GM21447 (cell line): ENCODE results near the gene FCAR.
"Not testable (repeated sequence)": the region's sequence is repeated elsewhere in the genome, so short reads cannot be mapped to it uniquely, and the experiment has no call there.

Experiments used
- ATAC-seq: cut with Tn5 transposase; IDR thresholded peaks from one replicate; pipeline ENCODE4 v1.9.1; 2021; ENCODE audit not compliant: unreplicated experiment

FCAR gene

DNA sequence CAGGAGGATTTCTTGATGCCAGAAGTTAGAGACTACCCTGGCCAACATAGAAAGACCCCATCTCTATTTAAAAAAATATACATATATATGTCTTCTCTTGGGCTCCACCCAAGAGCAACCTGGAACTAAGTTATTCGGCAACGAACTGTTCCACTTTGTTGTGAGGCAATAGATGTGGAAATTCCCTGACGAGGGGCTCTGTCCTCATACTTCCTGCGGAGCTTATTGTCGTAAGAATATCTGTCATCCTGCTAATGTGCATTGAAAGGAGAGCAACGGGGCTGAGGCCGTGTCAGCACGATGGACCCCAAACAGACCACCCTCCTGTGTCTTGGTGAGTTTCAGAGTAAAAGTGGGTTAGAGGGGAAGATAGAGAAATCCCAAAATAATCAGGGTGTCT is at the start of gene FCAR:
Gene FCAR (plus strand): TSS at position 246 of the 400 bp plus-strand sequence. CDS start 55 bp downstream, at position 301.
- ATAC-seq: no peak

DNA sequence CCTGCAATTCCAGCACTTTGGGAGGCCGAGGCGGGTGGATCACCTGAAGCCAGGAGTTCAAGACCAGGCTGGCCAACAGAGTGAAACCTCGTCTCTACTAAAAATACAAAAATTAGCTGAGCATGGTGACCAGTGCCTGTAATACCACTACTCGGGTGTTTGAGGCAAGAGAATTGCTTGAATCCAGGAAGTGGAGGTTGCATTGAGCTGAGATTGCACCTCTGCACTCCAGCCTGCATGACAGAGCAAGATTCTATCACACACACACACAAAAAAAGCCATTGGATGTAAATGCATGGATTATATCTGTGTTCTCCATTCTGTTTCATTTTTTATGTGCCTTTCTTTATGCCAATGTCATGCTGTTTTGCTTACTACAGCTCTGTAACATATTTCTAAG is 49.6 kb upstream of the FCAR start:
- ATAC-seq: not testable (repeated sequence)

DNA sequence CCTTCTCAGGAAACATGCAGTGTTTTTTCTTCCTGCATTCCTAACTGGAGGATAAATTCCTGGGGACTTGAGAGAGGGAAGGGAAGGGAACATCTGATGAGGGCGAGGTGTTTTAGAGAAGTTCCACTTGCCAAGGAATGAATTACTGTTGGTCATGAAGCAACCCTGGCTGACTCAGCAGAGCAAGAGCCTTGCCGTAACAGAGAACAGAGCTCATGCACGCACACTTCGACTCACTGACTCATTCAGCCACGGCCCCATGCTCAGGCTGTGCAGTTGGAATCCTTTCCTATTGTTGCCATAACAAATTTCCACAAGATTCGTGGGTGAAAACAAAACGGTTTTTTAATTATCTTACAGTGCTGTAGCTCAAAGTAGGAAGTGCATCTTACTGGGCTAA is 48.7 kb upstream of the FCAR start:
- not testable (repeated sequence) for ATAC-seq

DNA sequence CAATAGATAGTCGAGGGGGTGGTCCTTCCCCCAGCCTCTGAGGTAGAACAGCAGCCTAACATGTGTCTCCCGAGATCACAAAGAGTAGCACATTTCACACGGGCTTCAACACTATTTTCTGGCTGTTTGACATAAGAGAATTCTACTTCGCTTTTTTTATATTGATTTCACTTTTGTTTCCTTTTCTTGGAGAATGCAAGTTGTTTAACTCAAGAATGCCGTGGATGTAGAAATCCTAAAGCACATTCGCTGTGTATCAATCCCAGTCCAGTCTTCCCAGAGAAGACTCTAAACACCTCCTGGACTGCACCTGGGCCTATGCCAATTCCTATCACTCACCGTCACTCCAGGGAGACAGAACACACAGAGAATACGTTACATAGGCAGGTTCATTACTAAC is 46.0 kb upstream of the FCAR start:
- ATAC-seq: not testable (repeated sequence)

DNA sequence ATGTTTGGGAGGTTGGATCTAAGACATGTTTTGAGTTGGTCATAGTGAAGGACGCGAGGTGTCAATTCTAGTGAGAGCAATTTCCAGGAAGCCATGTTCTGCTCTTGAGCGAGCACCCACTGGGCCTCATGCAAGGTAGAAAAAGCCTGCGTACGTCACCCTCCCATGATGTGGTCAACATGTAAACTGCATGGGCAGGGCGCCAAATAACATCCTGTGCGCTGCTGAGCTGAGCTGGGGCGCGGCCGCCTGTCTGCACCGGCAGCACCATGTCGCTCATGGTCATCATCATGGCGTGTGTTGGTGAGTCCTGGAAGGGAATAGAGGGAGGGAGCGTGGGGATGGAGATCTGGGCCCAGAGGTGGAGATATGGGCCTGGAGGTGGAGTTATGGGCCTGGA is 41.5 kb upstream of the FCAR start, which contains the start of gene KIR2DS4:
Gene KIR2DS4 (plus strand): TSS at position 181 of the 400 bp plus-strand sequence.
- not testable (repeated sequence) for ATAC-seq

DNA sequence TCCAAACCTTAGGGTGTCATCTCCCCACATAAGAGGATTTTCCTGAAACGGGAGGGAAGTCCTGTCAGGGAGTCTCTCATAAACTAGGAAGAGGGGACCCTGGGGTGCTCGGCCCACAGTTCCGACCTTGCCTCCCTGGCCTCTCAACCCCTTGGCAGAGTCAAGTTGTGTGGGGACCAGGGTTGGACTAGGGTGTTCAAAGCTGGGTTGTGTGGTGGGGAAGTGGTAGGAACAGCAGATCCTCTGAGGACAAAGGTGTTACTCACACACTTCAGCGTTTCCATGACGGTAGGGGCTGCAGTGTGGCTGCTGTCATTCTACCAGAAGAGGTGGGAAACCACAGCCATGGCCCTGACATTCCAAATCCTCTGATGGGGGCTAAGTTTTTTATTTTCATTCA is 38.9 kb upstream of the FCAR start:
- ATAC-seq: not testable (repeated sequence)

DNA sequence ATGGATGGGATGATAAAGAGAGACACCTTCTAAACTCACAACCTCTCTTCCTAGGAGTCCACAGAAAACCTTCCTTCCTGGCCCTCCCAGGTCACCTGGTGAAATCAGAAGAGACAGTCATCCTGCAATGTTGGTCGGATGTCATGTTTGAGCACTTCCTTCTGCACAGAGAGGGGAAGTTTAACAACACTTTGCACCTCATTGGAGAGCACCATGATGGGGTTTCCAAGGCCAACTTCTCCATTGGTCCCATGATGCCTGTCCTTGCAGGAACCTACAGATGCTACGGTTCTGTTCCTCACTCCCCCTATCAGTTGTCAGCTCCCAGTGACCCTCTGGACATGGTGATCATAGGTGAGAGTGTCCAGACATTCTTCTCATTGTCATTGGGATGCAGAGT is 36.5 kb upstream of the FCAR start:
- not testable (repeated sequence) for ATAC-seq

DNA sequence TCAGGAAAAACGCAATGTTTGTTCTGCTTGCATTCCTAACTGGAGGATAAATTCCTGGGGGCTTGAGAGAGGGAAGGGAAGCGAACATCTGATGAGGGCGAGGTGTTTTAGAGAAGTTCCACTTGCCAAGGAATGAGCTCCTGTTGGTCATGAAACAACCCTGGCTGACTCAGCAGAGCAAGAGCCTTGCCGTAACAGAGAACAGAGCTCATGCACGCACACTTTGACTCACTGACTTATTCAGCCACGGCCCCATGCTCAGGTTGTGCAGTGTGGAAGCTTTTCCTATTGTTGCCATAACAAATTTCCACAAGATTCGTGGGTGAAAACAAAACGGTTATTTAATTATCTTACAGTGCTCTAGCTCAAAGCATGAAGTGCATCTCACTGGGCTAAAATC is 30.9 kb upstream of the FCAR start:
- not testable (repeated sequence) for ATAC-seq

DNA sequence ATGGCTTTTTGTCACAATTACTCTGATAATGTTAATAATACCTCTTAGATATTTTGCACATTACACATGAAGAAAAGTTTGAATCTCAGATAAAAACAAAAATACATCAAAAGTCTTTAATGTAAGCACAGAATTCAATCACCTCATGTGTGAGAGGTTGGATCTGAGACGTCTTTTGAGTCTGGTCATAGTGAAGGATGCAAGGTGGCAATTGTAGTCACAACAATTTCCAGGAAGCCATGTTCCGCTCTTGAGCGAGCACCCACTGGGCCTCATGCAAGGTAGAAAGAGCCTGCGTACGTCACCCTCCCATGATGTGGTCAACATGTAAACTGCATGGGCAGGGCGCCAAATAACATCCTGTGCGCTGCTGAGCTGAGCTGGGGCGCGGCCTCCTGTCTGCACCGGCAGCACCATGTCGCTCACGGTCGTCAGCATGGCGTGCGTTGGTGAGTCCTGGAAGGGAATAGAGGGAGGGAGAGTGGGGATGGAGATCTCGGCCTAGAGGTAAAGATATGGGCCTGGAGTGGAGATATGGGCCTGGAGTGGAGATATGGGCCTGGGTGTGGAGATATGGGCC is 23.9 kb upstream of the FCAR start, which contains the start of gene KIR3DL2:
Gene KIR3DL2 (plus strand): TSS at position 383 of the 580 bp plus-strand sequence. CDS start 33 bp downstream, at position 416.
- ATAC-seq: not testable (repeated sequence)

DNA sequence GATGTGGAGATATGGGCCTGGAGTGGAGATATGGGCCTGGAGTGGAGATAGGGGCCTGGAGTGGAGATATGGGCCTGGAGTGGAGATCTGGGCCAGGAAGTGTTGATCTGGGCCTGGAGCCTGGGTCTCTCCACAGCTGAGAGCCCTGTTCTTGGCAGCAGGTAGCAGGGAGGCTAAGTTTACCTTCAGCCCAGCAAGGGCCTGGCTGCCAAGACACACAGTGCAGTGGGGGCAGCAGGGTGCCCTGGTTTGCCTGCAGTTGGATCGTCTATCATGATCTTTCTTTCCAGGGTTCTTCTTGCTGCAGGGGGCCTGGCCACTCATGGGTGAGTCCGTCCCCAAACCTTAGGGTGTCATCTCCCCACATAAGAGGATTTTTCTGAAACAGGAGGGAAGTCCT is 23.1 kb upstream of the FCAR start:
- ATAC-seq: no peak

DNA sequence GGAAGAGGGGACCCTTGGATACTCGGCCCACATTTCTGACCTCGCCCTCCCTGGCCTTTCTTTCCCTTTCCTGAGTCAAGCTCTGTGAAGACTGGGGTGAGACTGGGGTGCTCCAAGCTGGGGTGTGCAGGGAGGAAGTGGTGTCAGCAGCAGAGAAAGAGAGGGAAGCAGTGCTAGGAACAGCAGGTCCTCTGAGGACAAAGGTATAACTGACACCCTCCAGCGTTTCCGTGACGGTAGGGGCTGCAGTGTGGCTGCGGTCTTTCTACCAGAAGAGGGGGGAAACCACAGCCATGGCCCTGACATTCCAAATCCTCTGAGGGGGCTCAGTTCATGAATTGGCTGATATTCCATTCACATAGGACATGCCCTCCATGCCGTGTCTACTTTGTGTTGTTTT is 22.7 kb upstream of the FCAR start:
- ATAC-seq: no peak

DNA sequence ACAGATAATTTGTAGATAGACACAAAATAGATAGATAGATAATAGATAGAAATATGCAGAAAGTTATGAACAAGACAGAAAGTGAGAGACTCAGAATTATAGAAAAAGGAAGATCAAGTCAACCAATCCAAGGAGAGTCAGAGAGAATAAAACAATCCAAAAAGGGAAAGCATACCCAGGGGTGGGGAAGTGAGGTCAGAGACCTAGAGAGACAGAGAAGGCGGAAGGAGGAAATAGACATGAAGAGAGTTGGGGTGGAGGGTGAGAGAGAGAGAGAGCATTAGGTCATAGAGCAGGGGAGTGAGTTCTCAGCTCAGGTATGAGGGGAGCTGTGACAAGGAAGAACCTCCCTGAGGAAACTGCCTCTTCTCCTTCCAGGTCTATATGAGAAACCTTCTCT is 18.8 kb upstream of the FCAR start:
- ATAC-seq: not testable (repeated sequence)

DNA sequence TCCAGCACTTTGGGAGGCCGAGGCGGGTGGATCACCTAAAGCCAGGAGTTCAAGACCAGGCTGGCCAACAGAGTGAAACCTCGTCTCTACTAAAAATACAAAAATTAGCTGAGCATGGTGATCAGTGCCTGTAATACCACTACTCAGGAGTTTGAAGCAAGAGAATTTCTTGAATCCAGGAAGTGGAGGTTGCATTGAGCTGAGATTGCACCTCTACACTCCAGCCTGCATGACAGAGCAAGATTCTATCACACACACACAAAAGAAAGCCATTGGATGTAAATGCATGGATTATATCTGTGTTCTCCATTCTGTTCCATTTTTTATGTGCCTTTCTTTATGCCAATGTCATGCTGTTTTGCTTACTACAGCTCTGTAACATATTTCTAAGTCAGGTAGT is 15.6 kb upstream of the FCAR start:
- not testable (repeated sequence) for ATAC-seq

DNA sequence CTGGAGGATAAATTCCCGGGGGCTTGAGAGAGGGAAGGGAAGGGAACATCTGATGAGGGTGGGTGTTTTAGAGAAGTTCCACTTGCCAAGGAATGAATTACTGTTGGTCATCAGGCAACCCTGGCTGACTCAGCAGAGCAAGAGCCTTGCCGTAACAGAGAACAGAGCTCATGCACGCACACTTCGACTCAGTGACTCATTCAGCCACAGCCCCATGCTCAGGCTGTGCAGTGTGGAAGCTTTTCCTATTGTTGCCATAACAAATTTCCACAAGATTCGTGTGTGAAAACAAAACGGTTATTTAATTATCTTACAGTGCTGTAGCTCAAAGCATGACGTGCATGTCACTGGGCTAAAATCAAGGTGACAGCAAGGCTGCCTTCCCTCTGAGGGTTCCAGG is 14.6 kb upstream of the FCAR start:
- not testable (repeated sequence) for ATAC-seq

DNA sequence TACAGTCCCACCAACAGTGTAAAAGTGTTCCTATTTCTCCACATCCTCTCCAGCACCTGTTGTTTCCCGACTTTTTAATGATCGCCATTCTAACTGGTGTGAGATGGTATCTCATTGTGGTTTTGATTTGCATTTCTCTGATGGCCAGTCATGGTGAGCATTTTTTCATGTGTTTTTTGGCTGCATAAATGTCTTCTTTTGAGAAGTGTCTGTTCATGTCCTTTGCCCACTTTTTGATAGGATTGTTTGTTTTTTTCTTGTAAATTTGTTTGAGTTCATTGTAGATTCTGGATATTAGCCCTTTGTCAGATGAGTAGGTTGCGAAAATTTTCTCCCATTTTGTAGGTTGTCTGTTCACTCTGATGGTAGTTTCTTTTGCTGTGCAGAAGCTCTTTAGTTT is 10.6 kb upstream of the FCAR start:
- not testable (repeated sequence) for ATAC-seq

DNA sequence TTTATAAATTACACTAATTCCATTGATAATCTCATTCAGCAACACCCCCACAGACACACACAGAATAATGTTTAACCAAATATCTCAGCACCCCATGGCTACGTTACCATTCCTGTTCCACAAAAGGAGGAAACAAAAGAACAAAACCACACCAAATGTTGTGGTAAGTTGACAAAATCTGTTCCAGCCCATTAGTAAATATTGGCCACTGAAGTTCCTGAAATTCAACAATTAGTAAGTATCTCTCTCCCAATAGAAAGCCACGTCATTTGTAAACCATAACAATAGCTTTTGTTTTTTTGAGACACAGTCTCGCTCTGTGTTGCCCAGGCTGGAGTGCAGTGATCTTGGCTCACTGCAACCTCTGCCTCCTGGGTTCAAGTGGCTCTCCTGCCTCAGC is 2.3 kb upstream of the FCAR start:
- ATAC-seq: no peak

DNA sequence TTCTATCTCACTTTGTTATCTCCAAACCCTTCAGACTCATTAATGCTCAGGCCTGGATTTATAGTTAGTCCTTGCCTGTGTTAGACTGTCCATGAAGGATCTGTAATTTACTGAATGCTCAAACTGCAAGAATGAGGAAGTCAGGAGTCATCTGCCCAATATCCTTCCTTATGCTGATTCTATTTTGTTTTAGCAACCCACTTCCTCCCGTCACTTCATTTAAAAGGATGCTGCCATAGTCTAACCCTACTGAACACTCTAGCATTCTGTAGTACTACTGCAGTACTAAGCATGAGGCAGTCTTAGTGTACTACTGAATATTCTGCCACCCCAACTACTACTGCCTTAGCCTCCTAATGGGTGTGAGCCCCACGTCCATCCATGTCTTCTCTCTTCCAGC is 1.5 kb downstream of the FCAR start:
- no peak for ATAC-seq

DNA sequence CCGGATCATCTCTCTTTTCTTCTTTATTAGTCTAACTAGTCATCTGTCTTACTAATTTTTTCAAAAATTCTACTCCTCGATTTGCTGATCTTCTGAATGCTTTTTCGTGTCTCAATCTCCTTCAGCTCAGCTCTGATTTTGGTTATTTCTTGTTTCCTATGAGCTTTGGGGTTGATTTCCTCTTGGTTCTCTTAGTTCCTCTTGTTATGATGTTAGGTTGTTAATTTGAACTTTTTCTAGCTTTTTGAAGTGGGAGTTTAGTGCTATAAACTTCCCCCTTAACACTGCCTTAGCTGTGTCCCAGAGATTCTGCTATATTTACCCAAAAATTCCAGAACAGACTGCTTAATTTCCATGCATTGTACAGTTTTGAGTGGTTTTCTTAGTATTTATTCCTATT is 3.4 kb downstream of the FCAR start:
- no peak for ATAC-seq

DNA sequence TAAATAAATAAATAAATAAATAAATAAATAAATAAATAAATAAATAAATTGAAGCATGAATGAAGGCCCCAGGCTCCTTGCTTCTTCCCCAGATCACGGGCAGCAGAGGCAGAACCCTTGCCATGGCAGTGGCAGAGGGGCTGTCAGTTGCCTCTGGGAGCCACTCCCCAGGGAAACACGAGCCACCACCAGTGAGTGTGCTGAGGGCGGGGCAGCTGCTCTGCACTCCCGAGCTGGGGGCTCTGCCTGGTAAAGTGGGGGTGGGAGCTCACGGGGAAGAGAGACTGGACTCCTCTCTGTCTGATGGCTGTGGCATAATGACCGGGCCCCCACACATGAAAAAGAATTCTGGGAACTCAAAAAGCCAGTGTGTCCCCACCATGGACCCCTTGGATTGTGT is 7.8 kb downstream of the FCAR start:
- ATAC-seq: no peak

DNA sequence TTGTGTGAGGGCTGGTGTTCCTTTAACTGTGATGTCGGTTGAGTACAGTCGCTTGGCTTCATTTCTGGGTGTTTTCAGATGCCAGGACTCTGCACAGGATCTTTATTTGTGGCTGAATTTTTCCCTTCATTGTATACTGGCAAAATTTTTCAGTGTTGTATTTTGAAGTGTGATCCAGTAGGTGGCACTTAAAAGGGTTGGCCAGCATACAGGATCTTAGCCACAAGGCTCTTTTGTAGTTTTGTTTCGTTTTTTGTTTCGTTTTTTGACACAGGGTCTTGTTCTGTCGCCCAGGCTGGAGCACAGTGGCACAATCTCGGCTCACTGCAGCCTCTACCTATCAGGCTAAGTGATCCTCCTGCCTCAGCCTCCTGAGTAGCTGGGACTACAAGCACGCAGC is 8.7 kb downstream of the FCAR start:
- no peak for ATAC-seq

DNA sequence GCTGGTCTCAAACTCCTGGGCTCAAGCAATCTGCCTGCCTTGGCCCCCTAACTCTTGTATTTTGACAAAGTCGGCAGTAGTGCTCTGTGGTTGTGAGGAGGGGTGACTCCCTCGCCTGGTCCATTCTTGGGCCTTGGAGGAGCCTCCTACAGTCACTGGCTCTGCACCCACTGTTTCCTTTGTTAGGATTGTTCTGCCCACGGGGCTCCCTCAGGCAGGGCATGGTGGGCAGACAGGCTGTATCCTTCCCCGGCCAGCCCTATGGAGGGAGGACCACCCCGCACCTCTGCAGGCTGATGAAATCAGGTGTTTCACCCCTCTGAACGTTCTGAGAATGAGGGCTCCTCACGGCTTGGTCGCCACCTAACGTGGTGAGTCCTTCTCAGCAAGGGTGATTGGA is 9.2 kb downstream of the FCAR start:
- ATAC-seq: no peak

DNA sequence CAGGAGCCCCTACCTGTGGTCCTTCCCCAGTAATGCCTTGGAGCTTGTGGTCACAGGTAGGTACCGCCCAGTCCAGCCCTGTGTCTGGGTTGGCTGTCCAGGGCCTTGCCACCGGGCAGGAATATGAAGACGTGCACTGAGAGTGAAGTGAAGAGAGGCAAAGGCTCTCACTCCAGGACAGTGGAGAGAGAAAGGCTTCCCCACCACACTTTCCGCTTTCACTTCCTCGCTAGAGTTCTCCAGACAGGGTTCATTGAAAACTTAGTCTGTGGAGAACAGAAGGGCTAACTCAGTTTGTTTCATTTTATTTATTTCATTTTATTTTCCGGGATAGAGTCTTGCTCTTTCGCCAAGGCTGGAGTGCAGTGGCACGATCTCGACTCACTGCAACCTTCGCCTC is 14.2 kb downstream of the FCAR start:
- no peak for ATAC-seq

DNA sequence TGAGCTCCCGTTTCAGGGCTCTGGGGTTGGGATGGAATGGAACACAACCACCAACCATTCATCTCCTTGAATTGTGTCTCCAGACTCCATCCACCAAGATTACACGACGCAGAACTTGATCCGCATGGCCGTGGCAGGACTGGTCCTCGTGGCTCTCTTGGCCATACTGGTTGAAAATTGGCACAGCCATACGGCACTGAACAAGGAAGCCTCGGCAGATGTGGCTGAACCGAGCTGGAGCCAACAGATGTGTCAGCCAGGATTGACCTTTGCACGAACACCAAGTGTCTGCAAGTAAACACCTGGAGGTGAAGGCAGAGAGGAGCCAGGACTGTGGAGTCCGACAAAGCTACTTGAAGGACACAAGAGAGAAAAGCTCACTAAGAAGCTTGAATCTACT is 15.5 kb downstream of the FCAR start:
- no peak for ATAC-seq
